GM21576 (cell line): ENCODE measurements around the gene CXCL13.
"Not testable (repeated sequence)": the region's sequence is repeated elsewhere in the genome, so short reads cannot be mapped to it uniquely, and the experiment has no call there.

Experiments used
- ATAC-seq: cut with Tn5 transposase; IDR thresholded peaks from one replicate; pipeline ENCODE4 v1.9.1; 2021; ENCODE audit warnings: mild to moderate bottlenecking, moderate library complexity; ENCODE audit not compliant: unreplicated experiment

The CXCL13 gene

GRCh38 chr4:77600521-77601451 is 4.8 kb upstream of the CXCL13 start:
- peak; percentile 68 for ATAC-seq

- ATAC-seq: no peak
These were observed 3.9 kb upstream of the CXCL13 start for GRCh38 chr4:77601614-77602187.

GRCh38 chr4:77613267-77613666 is 7.6 kb downstream of the CXCL13 start:
- ATAC-seq: no peak

- ATAC-seq: no peak
These were observed 9.5 kb downstream of the CXCL13 start for GRCh38 chr4:77615153-77615552.

- ATAC-seq: no peak
These were observed 11.6 kb downstream of the CXCL13 start for GRCh38 chr4:77617203-77617602.

GRCh38 chr4:77618383-77619241 is 13.0 kb downstream of the CXCL13 start:
- ATAC-seq: peak; percentile 93

GRCh38 chr4:77619408-77619807 is 13.8 kb downstream of the CXCL13 start:
- no peak for ATAC-seq

GRCh38 chr4:77621254-77621653 is 15.6 kb downstream of the CXCL13 start:
- ATAC-seq: no peak

GRCh38 chr4:77623091-77623490 is 17.5 kb downstream of the CXCL13 start:
- ATAC-seq: no peak

- ATAC-seq: no peak
These were observed 18.6 kb downstream of the CXCL13 start for GRCh38 chr4:77624213-77624612.

- no peak for ATAC-seq
These were observed 19.9 kb downstream of the CXCL13 start for GRCh38 chr4:77625485-77625884.

- peak; percentile 76 for ATAC-seq
These were observed 24.3 kb downstream of the CXCL13 start for GRCh38 chr4:77629885-77630284.

GRCh38 chr4:77631276-77631675 is 25.7 kb downstream of the CXCL13 start:
- ATAC-seq: no peak

GRCh38 chr4:77634132-77634785 is 28.6 kb downstream of the CXCL13 start:
- no peak for ATAC-seq

- no peak for ATAC-seq
These were observed 29.6 kb downstream of the CXCL13 start for GRCh38 chr4:77635246-77635645.

- ATAC-seq: no peak
These were observed 30.3 kb downstream of the CXCL13 start for GRCh38 chr4:77635876-77636275.

GRCh38 chr4:77636902-77637301 is 31.3 kb downstream of the CXCL13 start:
- ATAC-seq: no peak

- not testable (repeated sequence) for ATAC-seq
These were observed 38.4 kb downstream of the CXCL13 start for GRCh38 chr4:77644069-77644468.

GRCh38 chr4:77650787-77651186 is 45.2 kb downstream of the CXCL13 start:
- ATAC-seq: no peak

- ATAC-seq: no peak
These were observed 46.2 kb downstream of the CXCL13 start for GRCh38 chr4:77651820-77652219.
